ENCODE measurements around the gene PSAPL1.
A peak's percentile ranks its signal among the peaks of the same experiment; 100 is the strongest.

The PSAPL1 gene, protein sequence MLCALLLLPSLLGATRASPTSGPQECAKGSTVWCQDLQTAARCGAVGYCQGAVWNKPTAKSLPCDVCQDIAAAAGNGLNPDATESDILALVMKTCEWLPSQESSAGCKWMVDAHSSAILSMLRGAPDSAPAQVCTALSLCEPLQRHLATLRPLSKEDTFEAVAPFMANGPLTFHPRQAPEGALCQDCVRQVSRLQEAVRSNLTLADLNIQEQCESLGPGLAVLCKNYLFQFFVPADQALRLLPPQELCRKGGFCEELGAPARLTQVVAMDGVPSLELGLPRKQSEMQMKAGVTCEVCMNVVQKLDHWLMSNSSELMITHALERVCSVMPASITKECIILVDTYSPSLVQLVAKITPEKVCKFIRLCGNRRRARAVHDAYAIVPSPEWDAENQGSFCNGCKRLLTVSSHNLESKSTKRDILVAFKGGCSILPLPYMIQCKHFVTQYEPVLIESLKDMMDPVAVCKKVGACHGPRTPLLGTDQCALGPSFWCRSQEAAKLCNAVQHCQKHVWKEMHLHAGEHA

DNA sequence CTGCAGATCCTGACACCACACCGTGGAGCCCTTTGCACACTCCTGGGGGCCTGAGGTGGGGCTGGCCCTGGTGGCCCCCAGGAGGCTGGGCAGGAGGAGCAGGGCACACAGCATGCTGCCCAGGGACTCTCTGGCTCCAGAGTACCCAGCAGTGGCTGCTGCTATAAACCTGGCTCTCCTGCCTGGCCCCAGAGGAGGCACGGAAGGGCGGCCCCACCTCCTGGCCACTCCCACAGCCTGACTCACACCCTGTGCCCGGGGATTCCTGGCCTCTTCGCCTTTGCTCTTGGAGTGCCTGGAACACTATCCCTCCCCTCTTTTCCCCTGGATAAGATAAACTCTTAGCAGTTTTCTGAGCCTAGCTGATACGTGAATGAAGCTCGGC lies at the start of gene PSAPL1:
TSS of gene PSAPL1 (minus strand) at position 165 of the 385 bp plus-strand sequence. CDS start at position 114, 51 bp downstream.
- no peak for DNase-seq

DNA sequence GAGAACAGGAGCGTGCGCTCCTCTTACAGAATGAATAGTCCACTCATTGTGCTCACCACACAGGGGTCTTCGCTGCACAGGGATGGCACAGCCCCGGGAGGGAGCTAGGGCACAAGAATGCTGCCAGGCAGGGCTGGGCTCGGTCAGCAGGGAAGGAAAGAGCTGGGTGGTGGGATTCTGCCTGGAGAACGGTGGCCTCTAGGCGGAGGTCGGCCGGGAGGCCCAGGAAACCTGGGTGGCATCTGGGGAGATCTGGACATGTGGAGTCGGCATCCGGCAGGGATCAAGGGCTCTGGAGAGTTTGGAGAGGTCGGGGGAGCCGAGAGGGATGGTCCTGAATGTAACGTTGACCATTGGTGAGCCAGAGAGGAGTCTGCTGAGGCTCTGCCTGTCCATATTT lies 46.5 kb upstream of the PSAPL1 start:
- DNase-seq: no peak

DNA sequence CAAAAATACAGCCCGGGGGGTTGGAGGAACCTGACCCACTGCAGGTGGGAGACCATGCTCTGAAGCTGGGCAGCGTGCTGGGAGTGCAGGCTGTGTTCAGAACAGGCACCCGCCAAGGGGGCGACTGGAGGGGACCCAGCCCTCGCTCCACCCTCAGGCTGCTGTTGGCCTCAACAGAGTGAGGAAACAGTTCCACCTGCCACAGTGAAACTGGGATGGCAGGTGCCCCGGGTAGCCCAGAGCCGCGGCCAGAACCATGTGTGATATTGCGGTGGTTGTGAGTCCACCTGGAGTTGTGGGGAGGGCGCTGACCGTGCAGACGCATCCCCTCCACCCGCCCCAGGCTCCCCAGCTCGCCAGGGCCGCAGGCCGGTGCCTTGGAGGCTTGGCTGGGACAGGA lies 45.7 kb upstream of the PSAPL1 start:
- DNase-seq: no peak

DNA sequence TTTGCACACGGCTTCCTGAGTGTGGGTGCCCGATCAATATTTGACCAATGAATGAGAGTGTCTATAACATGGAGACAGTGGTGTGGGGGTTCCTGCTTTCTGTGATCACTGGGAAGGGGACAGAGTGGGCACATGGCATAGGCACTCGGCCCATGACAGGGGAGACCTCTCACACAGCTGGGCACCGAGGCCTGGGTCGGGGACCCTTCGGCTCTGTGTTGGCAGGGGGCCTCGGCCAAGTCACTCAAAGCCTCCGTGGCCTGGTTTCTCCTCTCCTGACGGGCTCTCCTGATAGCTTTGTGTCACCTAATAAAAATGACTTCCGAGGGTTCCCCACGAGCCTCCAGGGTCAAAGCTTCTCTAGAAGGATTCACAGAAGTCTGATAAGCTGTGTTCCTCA lies 43.9 kb upstream of the PSAPL1 start:
- DNase-seq: no peak

DNA sequence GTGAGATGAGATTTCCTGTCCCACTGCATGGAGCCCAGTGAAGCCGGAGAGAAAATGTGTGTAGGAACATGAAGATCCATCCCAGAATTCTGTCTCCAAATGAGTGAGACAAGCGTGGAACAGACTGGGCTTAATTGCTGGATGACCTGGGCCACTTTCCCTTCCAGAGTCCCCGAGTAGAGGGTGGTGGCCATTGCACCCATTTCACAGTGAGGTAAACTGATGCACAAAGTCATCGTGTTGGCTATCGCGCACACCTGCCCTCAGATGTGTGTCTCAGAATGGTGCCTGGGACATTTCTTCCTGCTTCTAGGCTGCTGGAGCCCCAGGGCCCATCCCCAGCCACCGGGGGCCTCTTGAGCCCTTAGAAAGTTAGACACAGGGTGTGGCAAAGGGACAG lies 43.0 kb upstream of the PSAPL1 start:
- no peak for DNase-seq

DNA sequence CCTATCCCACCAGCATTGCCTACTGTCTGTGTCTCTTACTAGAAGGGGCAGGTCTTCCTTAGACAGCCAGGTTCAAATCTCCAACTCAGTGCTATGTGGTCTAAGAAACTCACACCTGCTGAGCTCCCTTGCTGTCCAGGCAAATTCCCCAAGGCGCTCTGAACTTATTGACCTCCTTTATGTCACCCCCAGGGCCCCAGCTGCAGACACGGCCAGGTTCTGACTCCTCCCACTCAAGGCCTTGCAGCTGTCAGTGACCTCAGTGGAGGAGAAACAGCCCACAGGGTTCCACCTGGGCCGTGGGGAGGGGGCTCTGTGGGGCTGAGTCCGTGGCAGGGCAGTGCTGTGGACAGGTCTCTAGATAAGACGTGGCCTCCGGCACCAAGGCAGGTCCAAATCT lies 42.1 kb upstream of the PSAPL1 start:
- DNase-seq: no peak

DNA sequence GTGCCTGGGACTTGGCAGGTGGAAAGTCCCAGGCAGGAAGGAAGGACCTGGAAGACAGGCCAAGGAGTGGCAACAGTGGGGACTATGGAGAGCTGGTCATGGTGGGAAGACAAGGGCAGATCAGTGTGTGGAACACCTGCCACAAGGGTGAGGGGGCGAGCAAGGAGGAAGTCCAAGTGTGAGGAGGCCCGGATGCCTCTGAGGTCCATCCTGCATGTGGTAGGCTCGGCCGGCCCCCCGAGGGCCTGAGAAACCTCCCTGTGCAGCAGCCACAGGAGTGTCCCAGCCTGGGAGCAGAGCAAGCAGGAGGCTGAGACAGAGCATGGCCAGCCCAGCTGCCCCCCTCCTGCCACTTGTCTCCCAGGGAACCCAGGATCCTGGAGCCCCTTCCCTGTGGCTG lies 40.5 kb upstream of the PSAPL1 start:
- DNase-seq: no peak

DNA sequence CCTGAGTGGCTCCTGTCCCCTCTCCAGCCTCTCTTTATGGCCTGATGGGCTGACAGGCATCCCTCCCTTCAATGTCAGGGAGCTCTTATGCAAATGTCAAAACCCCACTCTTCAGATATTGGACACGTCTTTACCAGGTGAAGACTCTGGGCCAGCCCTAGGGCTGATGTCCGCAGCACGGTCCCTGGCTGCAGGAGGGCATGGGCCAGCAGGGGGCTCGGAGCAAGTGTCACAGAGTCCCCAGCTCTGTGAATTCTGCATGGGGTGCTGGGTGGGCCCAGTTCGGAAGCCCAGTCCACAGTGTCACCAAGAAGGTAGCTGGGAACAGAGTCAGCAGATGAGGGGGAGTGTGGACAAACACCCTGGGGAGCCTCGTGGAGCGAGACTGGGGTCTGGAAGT lies 39.6 kb upstream of the PSAPL1 start:
- DNase-seq: no peak

DNA sequence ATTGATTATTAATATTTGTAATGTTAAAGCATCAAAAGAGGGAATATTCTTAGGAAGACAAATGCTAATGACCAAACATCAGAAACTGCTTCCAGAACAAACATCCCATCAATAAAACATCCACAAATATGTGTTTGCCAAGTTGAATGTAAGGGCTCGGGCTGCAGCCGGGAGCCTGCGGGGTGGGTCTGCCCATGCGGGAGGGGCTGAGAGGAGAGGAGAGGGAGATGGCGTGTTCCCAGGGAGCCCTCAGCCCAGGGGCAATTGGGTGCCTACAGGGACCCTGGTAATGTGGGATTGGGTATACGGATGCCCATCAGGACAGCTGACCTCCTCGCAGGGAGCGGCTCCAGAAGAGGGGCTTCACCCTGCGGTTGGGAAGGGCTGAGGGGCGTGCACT lies 38.4 kb upstream of the PSAPL1 start:
- no peak for DNase-seq

DNA sequence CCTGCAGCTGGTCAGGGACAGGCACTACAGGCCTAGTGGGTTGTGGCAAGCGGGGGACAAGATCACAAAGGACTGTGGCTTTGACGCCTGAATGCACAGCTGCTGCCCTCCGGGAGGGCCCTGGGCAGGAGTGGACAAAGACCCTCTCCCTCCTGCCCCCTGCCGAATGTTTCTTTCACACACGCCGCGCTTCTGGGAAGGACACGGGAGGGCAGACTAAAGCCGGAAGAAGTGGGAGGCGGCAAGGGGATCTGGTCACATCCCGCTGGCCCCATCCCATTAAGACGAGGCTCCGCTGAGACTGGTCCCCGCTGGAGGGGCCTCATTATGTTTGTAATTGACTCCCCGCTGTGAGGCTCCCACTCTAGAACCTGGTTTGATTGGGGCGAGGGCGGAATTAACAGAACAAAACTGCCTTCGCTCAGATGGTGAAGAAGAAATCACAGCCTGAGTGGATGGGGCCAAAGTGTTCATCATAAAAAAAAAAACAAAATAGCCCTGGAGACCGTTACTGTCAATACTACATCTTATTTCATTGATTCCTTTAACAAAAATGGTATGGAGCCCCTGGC lies 37.8 kb upstream of the PSAPL1 start:
- no peak for DNase-seq

DNA sequence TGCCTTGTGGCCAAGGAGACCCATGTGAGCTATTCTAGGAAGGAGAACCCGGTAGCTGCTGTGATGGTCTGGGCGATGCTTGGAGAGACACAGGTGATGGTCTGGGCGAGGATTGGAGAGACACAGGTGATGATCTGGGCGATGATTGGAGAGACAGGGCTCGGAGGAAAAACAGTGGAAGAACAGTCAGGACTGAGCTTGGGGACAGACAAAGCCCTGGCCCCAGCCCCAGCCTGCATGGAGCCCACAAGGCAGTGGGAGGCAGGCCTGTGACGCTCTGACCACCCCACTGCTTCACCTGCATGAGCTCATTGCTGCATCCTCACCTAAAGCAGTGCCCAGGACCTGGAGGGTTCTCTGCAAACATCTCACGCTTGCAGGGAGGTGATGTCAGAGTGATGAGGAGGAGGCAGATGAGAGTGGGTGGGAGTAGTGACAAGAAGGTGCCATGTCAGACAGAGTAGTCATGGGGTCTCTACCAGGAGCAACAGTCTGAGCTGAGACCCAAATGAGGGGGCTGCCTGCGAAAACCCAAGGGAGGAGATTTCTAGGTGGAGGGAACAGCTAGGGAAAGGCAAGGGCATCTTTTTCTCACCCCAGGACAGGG lies 35.9 kb upstream of the PSAPL1 start:
- no peak for DNase-seq

DNA sequence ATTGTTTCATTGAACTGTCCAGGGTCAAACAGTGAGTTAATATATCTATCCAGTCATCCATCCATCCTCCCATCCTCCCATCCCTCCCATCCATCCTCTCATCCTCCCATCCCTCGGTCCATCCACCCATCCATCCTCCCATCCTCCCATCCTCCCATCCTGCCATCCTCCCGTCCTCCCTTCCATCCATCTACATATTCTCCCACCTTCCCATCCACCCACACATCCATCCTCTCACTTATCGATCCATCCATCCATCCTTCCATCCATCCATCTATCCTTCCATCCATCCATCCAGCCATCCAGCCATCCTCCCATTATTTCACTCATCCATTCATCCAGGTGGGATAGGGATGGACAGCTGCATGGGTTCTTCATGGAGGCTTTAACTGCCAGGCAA lies 35.4 kb upstream of the PSAPL1 start:
- no peak for DNase-seq

DNA sequence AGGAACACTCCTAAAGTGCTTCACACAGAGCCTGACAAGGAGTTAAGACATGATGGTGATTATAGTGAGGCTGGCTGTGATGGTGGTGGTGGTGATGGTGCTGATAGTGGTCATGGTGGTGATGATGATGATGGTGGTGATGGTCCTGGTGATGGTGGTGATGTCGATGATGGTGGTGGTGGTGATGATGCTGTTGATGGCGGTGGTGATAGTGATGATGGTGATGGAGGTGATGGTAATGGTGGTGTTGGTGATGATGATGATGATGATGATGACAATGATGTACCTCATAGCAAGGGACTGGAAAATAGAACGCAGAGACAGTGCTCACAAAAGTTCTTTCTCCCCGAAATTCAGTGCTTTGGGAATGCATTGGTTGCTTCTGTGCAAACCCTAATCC lies 34.3 kb upstream of the PSAPL1 start:
- DNase-seq: no peak

DNA sequence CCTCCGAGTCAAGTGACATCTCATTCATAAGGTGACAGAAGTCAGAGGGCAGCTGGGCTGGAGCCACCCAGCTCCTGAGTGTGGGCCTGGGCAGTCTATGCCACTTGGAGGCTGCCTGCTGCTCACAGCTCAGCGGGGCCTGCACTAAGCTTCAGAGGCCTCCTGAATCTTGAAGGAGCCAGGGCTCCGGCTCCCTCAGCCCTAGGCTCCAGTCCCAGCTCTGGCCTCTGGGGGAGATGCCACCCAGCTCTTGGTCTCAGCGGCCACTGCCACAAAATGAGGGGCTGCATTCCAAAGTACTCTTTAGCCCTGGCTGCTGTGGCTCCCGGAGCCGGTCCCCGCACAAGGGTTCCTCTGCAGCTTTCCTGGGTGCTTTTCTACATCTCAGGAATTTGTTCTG lies 32.7 kb upstream of the PSAPL1 start:
- no peak for DNase-seq

DNA sequence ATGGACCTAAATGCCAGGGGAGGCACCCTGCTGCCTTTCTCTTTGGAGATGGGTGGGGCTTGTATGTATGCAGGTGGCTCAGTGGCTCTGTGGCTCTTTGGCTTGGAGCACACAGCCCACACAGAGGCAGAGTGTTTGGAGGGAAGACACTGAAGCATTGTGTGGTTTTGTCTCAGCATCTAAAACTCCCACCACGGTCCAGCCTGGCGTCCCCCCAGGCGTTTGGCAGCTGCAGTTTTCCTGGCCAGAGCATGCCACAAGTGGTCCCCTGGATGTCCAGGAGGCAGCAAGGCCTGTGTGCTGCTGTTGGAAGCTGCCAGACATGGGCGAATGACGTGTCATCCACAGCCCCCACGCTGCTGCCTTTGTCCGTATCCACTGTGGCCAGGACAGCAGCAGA lies 32.2 kb upstream of the PSAPL1 start:
- DNase-seq: no peak

DNA sequence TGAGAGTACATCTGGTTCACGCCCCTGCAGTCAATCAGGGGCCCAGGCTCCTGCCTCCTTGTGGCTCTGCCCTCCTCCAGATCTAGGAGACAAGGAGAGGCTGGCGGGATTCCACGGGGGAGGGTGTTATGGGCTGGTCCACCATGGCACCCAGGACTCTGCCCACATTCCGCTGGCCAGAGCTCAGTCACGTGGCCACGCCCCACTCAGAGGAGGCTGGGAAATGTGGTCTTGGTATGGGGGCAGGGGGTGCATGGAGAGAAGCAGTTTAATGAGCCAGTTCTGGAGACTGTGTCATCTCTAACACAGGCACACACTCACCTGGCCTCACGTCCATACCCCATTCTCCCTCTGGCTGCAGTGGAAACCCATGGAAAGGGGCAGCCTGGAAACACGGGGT lies 31.5 kb upstream of the PSAPL1 start:
- no peak for DNase-seq

DNA sequence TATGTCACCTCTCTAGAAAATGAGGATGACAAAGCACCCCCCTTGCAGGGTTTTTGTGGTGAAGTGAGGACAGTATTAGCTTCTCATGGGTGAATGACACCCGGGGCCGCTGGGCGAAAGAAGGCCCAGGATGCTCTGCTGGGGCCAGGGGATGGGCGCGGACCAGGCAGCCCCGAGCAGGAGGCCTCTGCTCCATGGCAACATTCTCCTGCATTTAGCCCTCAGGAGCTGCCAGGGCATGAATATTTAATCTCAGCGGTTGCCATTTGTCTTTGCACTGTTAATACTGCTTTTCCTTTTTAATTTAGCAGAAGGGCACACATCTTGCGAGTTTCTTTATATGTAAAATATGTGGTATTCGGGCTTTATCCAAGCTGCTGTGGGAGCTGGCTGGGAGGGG lies 30.3 kb upstream of the PSAPL1 start:
- no peak for DNase-seq

DNA sequence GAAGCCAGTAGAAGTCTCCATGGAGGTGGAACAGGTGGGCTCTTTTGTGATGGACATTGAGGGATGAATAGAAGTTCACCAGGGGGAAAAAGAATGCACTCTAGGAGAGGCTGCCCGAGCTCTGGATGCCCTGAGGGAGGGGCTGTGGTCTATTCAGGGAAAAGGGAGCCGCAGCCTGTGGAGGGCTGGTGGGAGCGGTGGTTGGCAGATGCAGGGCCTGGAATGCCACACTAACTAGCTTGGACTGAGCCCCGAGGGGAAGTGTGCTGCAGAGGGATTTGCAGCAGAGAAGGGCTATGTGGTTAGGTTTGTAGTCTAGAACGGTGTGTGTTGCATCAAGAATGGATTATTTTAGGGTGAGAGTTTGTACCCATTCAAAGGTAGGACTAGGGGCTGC lies 29.5 kb upstream of the PSAPL1 start:
- DNase-seq: no peak

DNA sequence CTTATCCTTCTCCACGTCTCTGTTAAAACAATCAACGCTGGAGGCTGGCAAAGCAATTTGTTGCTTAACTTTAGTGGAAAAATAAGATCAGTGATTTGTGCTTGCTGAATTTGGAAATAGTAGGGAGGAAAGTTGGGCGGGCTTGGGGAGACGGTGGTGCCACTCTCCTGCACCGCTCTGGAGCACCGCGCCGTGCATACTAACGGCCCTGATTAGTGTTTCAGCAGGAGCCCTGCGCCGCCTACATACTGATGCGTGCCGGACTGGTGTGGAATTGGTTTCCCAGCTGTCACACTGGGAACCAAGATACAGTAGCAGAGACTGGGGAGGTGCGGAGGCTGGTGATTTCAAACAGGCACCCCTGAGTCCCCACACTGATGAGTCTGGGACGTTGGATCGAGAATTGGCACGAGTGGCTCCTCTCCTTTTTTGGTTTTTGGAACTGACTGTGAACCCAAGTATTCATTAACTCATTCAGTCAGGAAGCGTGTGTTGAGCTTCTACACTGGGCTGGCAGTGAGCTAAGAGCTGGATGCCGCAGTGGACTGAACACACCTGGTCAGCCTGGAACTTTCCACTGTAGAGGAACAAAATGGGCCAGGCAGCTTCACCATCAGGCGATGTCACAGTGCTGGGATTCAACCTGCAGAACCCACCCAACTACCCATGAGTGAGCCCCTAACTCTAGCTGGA lies 29.0 kb upstream of the PSAPL1 start:
- peak; percentile 69 for DNase-seq

DNA sequence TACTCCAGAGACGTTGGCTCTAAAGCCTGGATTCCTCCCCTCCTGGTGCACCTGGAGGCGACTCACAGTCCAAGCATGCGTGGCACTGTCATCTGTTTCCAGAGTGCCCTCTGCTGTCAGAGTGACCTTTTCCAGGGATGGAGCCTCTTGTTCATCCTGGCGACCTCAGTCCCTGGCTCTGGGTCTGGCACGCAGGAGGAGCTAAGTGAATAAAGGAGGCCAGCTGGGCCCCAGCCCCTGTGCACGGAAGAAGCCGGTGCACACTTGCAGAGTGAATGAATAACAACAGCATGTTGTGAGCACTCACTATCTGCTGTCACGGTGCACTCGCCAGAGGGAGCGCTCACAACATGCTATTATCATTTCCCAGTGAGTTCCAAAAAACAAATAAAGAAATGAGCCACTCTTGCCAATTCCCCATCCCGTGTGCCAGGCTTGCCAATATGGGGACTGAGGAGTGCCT lies 27.8 kb upstream of the PSAPL1 start:
- DNase-seq: no peak

DNA sequence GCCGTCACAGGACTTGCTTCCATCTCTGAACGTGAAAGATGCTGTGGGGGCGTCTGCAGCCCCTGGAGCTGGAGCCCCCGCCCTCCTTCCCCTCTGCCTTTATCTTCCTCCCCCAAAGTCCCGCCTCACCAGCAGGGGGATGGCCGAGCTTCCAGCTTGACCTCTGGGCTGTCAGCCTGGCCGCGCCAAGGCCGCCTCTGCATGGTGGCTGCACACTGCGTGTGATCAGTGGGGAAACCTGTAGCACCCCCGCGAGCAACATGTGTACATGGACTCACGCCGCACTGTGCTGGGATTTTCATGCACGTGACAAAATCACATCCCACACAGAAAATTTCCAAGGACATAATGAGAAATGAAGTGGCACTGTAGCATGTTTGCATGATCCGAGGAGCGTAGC lies 26.5 kb upstream of the PSAPL1 start:
- no peak for DNase-seq

DNA sequence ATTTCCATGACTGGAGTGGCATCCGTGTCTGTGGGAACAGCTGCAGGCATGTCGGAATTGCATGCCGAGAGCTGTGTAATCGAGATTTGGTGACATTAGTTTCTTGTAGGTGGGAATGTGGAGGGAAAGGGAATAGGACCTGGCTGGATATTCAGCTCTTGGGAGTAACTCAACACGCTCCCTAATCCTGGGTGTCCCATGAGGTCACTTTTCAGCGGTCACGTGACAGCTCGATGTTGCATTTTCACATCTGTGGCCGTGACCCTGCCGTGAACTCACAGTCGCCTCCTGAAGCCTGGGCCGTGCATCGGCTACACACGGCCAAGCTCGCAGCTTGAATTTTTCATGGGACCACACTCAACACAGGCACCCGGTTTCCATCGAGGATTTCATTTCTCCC lies 25.8 kb upstream of the PSAPL1 start:
- peak; percentile 60 for DNase-seq

DNA sequence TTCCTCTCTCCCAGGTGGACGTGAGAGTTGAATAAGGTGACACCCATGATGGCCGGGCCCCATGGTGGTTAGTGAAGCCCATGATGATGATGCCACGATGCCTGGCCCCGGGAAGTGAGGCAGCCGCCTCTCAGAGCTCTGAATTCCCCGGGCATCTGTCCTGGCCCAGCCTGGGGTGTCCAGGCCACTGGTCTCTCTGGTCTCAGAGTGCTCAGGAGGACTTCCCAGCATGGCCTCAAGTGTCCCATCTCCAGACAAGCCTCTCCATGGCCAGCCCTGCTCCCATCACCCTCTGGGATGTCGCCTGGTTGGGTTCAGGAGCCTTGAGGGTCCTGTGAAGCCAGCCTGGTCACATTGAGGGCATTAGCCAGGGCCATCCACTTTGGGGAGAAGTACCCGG lies 24.7 kb upstream of the PSAPL1 start:
- DNase-seq: no peak

DNA sequence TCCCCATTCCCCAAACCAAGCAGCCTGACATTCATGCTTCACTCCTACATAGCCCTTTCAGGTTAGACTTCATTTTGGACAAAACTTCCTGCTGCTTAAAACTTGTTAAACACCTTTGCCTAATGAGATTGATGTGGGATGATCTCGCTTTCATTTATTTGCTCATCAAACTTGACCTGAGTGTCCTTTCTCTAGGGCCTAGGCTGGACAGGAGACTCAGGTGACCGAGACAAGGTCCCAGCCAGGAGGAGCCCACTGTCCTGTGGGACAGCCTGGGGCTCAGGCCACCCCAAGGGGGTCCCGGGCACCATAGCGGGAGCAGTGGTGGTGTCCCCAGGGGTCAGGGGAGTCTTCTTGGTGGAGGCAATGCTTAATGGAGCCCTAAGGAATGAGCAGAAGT lies 23.7 kb upstream of the PSAPL1 start:
- DNase-seq: no peak

Measured in right forelimb (tissue), 1 donor.